Measurements from ENCODE around the gene LTBP1.

LTBP1 gene

DNA sequence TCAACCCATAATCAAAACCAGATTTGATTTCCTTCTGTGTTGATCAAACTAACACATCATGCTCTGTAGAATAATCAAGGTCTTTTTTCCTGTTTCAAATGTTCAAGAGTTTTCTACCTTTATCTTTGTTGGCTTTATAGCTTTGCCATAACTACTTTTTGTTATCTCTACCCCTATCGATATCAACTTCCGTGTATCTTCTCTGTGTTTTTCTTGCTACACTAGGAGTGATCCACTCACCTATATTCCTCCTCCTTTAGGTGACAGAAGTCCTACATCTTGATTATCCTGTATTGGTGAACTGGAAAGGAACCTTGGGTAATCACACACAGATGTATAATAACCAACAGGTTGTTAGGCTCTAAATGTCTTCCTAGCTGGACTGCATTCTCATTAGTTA lies 85.5 kb downstream of the LTBP1 start:
- in situ Hi-C loops (cut with HindIII; ENCODE audit: low sequenced_read_pairs) = loop anchor here (25.0 kb wide), 1 partner anchor 555 kb away; the partner anchor contains the start of gene FAM98A
- no peak for DNase-seq (ENCODE audit: low read depth)
- H3K4me3 ChIP-seq (ENCODE audit: low read depth, low read length) = no peak overlapping the region
- TF ChIP-seq, protein P1, sequence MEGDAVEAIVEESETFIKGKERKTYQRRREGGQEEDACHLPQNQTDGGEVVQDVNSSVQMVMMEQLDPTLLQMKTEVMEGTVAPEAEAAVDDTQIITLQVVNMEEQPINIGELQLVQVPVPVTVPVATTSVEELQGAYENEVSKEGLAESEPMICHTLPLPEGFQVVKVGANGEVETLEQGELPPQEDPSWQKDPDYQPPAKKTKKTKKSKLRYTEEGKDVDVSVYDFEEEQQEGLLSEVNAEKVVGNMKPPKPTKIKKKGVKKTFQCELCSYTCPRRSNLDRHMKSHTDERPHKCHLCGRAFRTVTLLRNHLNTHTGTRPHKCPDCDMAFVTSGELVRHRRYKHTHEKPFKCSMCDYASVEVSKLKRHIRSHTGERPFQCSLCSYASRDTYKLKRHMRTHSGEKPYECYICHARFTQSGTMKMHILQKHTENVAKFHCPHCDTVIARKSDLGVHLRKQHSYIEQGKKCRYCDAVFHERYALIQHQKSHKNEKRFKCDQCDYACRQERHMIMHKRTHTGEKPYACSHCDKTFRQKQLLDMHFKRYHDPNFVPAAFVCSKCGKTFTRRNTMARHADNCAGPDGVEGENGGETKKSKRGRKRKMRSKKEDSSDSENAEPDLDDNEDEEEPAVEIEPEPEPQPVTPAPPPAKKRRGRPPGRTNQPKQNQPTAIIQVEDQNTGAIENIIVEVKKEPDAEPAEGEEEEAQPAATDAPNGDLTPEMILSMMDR (IDR thresholded peaks at IDR 0.05; ENCODE audit: low read depth, low read length, missing control alignments) = no peak

DNA sequence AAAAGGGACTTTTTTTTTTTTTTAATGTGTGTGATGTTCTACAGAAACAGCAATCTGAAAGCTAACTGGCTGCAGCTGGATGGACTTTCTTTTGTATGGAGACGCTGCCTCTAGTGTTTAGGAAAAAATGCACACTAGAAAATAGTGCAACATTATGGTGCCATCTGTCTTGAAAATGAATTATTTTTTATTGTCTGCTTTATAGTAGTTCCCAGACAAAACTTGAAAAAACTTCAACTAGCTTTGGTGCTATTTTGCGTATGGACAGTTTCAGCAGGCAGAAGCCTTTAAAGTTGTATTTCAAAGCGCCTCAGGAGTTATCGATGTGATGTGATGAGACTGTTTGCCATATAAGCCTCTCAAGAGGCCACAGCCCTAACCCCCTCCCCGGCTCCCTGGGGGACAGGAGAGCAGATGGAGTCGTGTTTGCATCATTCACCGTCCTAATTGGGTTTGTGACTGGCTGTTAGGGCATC lies 86.9 kb downstream of the LTBP1 start:
- in situ Hi-C loops (cut with HindIII; ENCODE audit: low sequenced_read_pairs) = loop anchor here (25.0 kb wide), 1 partner anchor 554 kb away; the partner anchor contains the start of gene FAM98A
- DNase-seq (ENCODE audit: low read depth) = peak; percentile 42
- TF ChIP-seq, protein P1 (IDR thresholded peaks at IDR 0.05; ENCODE audit: low read depth, low read length, missing control alignments) = peak; percentile 64
- no peak overlapping the region for H3K4me3 ChIP-seq (ENCODE audit: low read depth, low read length)

DNA sequence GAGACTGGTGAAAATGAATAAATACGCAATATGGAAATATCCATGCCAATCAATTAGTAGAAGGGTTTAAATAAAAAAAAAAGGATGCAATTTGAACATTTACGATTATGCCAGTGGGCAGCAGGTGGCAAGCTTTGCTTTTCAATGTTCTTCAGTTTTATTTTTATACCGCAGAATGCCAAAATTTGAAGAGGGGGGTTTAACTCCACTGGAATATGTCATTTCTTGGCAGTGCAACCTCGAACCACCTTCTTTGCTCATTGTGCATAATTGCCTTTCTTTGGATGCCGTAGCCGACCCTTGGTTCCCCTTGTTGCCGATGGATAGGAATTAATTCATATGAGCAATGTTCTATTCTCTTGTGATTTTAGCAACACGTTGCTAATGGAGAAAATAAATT lies 88.0 kb downstream of the LTBP1 start:
- in situ Hi-C loops (cut with HindIII; ENCODE audit: low sequenced_read_pairs) = loop anchor here (5.0 to 25.0 kb wide), 2 partner anchors 398 to 553 kb away; partner anchors contain the start of gene FAM98A
- TF ChIP-seq, protein P1 (IDR thresholded peaks at IDR 0.05; ENCODE audit: low read depth, low read length, missing control alignments) = peak; percentile 49
- no peak overlapping the region for H3K4me3 ChIP-seq (ENCODE audit: low read depth, low read length)
- peak; percentile 68 for DNase-seq (ENCODE audit: low read depth)

DNA sequence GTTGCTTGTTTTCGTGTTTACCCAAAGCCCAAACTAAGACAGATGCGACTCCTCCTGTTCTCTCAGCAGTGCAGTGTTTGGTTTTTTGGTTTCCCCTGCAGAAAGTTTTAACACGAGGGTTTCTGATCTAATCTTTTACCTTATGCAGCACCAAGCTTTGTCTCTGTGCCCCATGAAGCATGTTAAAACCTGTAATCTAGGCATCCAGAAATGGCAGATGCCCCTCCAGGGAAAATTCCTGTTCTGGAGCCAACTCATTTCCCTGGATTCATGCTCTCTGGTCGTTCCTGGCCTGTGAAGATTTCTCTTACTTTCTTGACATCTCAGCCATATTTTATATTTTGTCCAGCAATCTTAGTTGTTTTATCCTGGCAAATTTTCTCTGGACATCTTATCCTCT lies 91.5 kb downstream of the LTBP1 start:
- H3K4me3 ChIP-seq (ENCODE audit: low read depth, low read length) = no peak overlapping the region
- in situ Hi-C loops (cut with HindIII; ENCODE audit: low sequenced_read_pairs) = loop anchor here (5.0 to 25.0 kb wide), 2 partner anchors 394 to 549 kb away; partner anchors contain the start of gene FAM98A
- TF ChIP-seq, protein P1 (IDR thresholded peaks at IDR 0.05; ENCODE audit: low read depth, low read length, missing control alignments) = no peak
- no peak for DNase-seq (ENCODE audit: low read depth)

DNA sequence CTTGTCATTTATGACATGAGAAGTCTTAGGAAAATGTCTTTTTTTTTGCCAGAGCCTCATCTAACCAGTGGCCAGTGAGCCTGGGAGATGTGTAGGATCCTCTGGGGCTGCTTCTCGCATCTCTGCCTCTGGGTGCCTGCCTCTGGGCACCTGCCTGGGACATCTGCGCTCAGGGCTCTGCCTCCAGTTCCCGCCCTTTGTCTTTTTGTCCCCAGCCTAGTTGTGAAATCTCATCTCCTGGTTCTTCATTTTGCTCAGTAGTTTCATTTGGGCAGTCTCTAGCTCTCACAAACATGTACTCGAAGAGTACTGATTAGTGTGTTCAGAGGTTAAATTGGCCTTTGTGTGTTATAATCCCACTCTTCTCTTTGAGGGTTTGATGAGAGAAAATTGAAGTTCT lies 92.0 kb downstream of the LTBP1 start:
- H3K4me3 ChIP-seq (ENCODE audit: low read depth, low read length) = no peak overlapping the region
- DNase-seq (ENCODE audit: low read depth) = no peak
- in situ Hi-C loops (cut with HindIII; ENCODE audit: low sequenced_read_pairs) = loop anchor here (5.0 to 25.0 kb wide), 2 partner anchors 394 to 549 kb away; partner anchors contain the start of gene FAM98A
- TF ChIP-seq, protein P1 (IDR thresholded peaks at IDR 0.05; ENCODE audit: low read depth, low read length, missing control alignments) = no peak

DNA sequence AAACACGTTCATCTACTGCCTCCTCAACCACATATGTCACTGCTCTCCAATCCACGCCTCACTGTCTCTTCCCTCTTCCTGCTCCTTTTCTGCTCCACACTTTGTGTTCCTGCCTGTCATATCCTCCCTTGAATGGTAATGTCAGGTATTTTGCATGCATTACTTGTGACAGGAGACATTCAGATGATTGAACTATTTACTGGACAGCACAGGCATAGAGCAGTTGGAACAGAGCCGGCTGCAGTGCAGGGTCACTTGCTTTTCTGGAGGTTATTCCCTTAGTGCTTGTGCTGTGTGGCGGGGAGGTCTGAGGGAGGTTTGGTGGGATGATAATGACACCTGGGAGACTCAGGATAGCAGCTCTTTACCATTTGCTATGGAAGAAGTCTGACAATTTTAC lies 93.8 kb downstream of the LTBP1 start:
- H3K4me3 ChIP-seq (ENCODE audit: low read depth, low read length) = no peak overlapping the region
- DNase-seq (ENCODE audit: low read depth) = no peak
- TF ChIP-seq, protein P1 (IDR thresholded peaks at IDR 0.05; ENCODE audit: low read depth, low read length, missing control alignments) = no peak
- in situ Hi-C loops (cut with HindIII; ENCODE audit: low sequenced_read_pairs) = loop anchor here (25.0 kb wide), 1 partner anchor 547 kb away; the partner anchor contains the start of gene FAM98A

All from astrocyte of the cerebellum (primary cell).